ENCODE measurements around the gene CDH18. TPM values are rescaled to one million over a fixed set of nuclear protein-coding genes. Genes with fewer than 3 reads are reported as not detected.

The CDH18 gene
- total and polyA plus RNA-seq, 2 donors (not counting 3 experiments of a cell fraction or from before 2014, with no cell fraction given) = 0.06 TPM; not detected in 1

GRCh38 chr5:20000416-20000815 lies 12.4 kb upstream of the CDH18 start:
- BruUV-seq (replicated peaks) = no TSS peak
- dilution Hi-C loops (cut with MboI; ENCODE audit: extremely low pct_ligation_motif_present, low sequenced_read_pairs) (no loop called here), intact Hi-C loops (cut with micrococcal nuclease) (no loop called here)
- Histone ChIP-seq H3K9me3 (replicated peaks; ENCODE audit: control insufficient read depth, insufficient read depth, low read length) (peaks cover 2% of the 10 kb centered on the region), H3K36me3 (ENCODE audit: control insufficient read depth in 2 of 2, extremely low read depth in 1 of 2, insufficient read depth in 2 of 2, low read length in 2 of 2) (no peaks in the 10 kb centered on the region), H3K4me3 (replicated peaks in 1 of 3; ENCODE audit: insufficient read depth in 1 of 3, low read depth in 1 of 3, low read length in 3 of 3) (no peak overlapping the region), H3K27ac (ENCODE audit: insufficient read depth, low read depth, low read length) (no peak overlapping the region), H3K4me1 (ENCODE audit: control insufficient read depth, extremely low read depth, insufficient read depth, low read length) (no peaks in the 10 kb centered on the region), H3K4me2 (ENCODE audit: insufficient read depth, low read length) (no peak overlapping the region), H3K9me1 (replicated peaks; ENCODE audit: control insufficient read depth, extremely low read depth, insufficient read depth, low read length) (no peaks in the 10 kb centered on the region), H4K20me1 (replicated peaks; ENCODE audit: control insufficient read depth, extremely low read depth, insufficient read depth, low read length) (no peaks in the 10 kb centered on the region), H2AFZ (ENCODE audit: low read depth, low read length) (no peak overlapping the region), H3K79me2 (ENCODE audit: control insufficient read depth, insufficient read depth, low read length) (no peaks in the 10 kb centered on the region), H3K9ac (replicated peaks; ENCODE audit: extremely low read depth, insufficient read depth, low read length) (no peak overlapping the region), H3K27me3 (ENCODE audit: control insufficient read depth in 2 of 2, insufficient read depth in 2 of 2, low read length in 2 of 2) (no peaks in the 10 kb centered on the region)
- no peak for FAIRE-seq
- ChIA-PET POLR2A (no interaction called here), CTCF (interaction anchor here (0.6 kb wide), 1 partner anchor 1699 kb away, joined by 3 read pairs; no protein-coding TSS in a partner anchor)
- DNase-seq (ENCODE audit: low read depth, low spot score) = no peak
- no peak for TF ChIP-seq MAX (IDR thresholded peaks at IDR 0.05; ENCODE audit: insufficient read depth, insufficient read length)
- no peak for TF ChIP-seq POLR2A (IDR thresholded peaks at IDR 0.05; ENCODE audit: low read depth, low read length)
- no peak for TF ChIP-seq MYC (IDR thresholded peaks at IDR 0.05; ENCODE audit: low read depth, low read length)
- TF ChIP-seq CTCF (IDR thresholded peaks at IDR 0.05; ENCODE audit: extremely low read depth in 1 of 2, insufficient read depth in 1 of 2, low read depth in 1 of 2, low read length in 2 of 2) = no peak
- TF ChIP-seq EZH2 (IDR thresholded peaks at IDR 0.05; ENCODE audit: borderline replicate concordance, low read depth, low read length, severe bottlenecking) = no peak

- no TSS peak for BruUV-seq (replicated peaks)
- ChIA-PET POLR2A (interaction anchor here (0.5 kb wide), 1 partner anchor 115 kb away, joined by 3 read pairs; no protein-coding TSS in a partner anchor), CTCF (no interaction called here)
- peaks cover 0 to 4% of the 10 kb centered on the region in 2 experiments for H3K27me3 ChIP-seq (ENCODE audit: control insufficient read depth in 2 of 2, insufficient read depth in 2 of 2, low read length in 2 of 2)
- TF ChIP-seq GATA2 (IDR thresholded peaks at IDR 0.05; ENCODE audit: insufficient read depth, insufficient read length, low read depth, low read length) = no peak
- no peak for TF ChIP-seq FOS (IDR thresholded peaks at IDR 0.05; ENCODE audit: borderline replicate concordance, insufficient read depth, low read length)
- TF ChIP-seq MYC (IDR thresholded peaks at IDR 0.05; ENCODE audit: low read depth, low read length) = no peak
- TF ChIP-seq CTCF (IDR thresholded peaks at IDR 0.05; ENCODE audit: extremely low read depth in 1 of 2, insufficient read depth in 1 of 2, low read depth in 1 of 2, low read length in 2 of 2) = no peak
- no peak for TF ChIP-seq MAX (IDR thresholded peaks at IDR 0.05; ENCODE audit: insufficient read depth, insufficient read length)
- TF ChIP-seq POLR2A (IDR thresholded peaks at IDR 0.05; ENCODE audit: low read depth, low read length) = no peak
- TF ChIP-seq POLR2AphosphoS5 (IDR thresholded peaks at IDR 0.05; ENCODE audit: insufficient read depth, low read depth, low read length) = no peak
- no peak for TF ChIP-seq JUN (IDR thresholded peaks at IDR 0.05; ENCODE audit: borderline replicate concordance, insufficient read depth, insufficient read length, low read depth)
- no peak for TF ChIP-seq EZH2 (IDR thresholded peaks at IDR 0.05; ENCODE audit: borderline replicate concordance, low read depth, low read length, severe bottlenecking)
- peaks cover 2% of the 10 kb centered on the region for H3K9me3 ChIP-seq (replicated peaks; ENCODE audit: control insufficient read depth, insufficient read depth, low read length)
- intact Hi-C loops (cut with micrococcal nuclease) = no loop called here
- dilution Hi-C loops (cut with MboI; ENCODE audit: extremely low pct_ligation_motif_present, low sequenced_read_pairs) = no loop called here
- H3K36me3 ChIP-seq (ENCODE audit: control insufficient read depth in 2 of 2, extremely low read depth in 1 of 2, insufficient read depth in 2 of 2, low read length in 2 of 2) = no peaks in the 10 kb centered on the region
- H2AFZ ChIP-seq (ENCODE audit: low read depth, low read length) = no peak overlapping the region
- H4K20me1 ChIP-seq (replicated peaks; ENCODE audit: control insufficient read depth, extremely low read depth, insufficient read depth, low read length) = no peaks in the 10 kb centered on the region
- DNase-seq (ENCODE audit: low read depth, low spot score) (no peak), FAIRE-seq (no peak)
- H3K27ac ChIP-seq (ENCODE audit: insufficient read depth, low read depth, low read length) = no peak overlapping the region
- no peaks in the 10 kb centered on the region for H3K79me2 ChIP-seq (ENCODE audit: control insufficient read depth, insufficient read depth, low read length)
- H3K9me1 ChIP-seq (replicated peaks; ENCODE audit: control insufficient read depth, extremely low read depth, insufficient read depth, low read length) = no peaks in the 10 kb centered on the region
- no peaks in the 10 kb centered on the region for H3K4me1 ChIP-seq (ENCODE audit: control insufficient read depth, extremely low read depth, insufficient read depth, low read length)
- no peak overlapping the region for H3K4me3 ChIP-seq (replicated peaks in 1 of 3; ENCODE audit: insufficient read depth in 1 of 3, low read depth in 1 of 3, low read length in 3 of 3)
- H3K9ac ChIP-seq (replicated peaks; ENCODE audit: extremely low read depth, insufficient read depth, low read length) = no peak overlapping the region
- H3K4me2 ChIP-seq (ENCODE audit: insufficient read depth, low read length) = no peak overlapping the region
These were observed 457 bp upstream of the CDH18 start for GRCh38 chr5:19988457-19988856.

All from endothelial cell of umbilical vein (primary cell).